Suprapubic skin (tissue), 3 donors: ENCODE measurements around the gene CADPS.

ENCODE experiments used
- EP300 ChIP-seq: sonication (generic); formaldehyde crosslinking; IDR thresholded peaks from one replicate; pipeline ENCODE4 v1.6.1; 2017; ENCODE audit warnings: antibody characterized with exemption
- POLR2A ChIP-seq, 2 donors: fragments of 450-650 bp; IDR thresholded peaks; one replicate each; pipeline ENCODE4 v1.6.1; 2017; ENCODE audit warnings: antibody characterized with exemption in 2 of 2, mild to moderate bottlenecking in 2 of 2, moderate library complexity in 2 of 2
- TF ChIP-seq, protein P1 (sequence below), 2 donors: fragments of 200-600 bp in 1 of 2; fragments of 450-650 bp in 1 of 2; sonication (generic) in 1 of 2; IDR thresholded peaks; one replicate each; pipeline ENCODE4 v1.5.1; 2016 to 2019; ENCODE audit warnings: antibody characterized with exemption in 2 of 2, mild to moderate bottlenecking in 1 of 2, moderate library complexity in 1 of 2

DNA sequence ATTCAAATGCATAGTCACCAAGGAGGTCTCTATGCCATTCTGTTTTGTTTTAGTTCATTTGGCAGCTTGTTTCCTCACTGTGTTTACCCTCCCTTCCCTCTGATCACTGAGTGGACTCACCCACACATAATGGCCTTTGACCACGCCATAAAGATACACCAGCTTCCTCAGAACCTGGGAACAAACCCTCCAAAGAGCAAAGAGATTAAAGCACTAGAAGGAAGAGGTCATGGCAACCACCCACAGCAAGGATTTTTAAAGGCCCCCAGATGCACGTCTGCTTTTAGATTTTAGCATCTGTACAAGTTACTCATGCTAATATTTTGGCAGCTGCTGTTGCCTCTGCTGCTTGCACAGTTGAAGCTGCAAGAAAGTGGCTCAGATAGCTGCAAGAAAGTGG, 47.9 kb upstream of the CADPS start:
- TF ChIP-seq, protein P1, sequence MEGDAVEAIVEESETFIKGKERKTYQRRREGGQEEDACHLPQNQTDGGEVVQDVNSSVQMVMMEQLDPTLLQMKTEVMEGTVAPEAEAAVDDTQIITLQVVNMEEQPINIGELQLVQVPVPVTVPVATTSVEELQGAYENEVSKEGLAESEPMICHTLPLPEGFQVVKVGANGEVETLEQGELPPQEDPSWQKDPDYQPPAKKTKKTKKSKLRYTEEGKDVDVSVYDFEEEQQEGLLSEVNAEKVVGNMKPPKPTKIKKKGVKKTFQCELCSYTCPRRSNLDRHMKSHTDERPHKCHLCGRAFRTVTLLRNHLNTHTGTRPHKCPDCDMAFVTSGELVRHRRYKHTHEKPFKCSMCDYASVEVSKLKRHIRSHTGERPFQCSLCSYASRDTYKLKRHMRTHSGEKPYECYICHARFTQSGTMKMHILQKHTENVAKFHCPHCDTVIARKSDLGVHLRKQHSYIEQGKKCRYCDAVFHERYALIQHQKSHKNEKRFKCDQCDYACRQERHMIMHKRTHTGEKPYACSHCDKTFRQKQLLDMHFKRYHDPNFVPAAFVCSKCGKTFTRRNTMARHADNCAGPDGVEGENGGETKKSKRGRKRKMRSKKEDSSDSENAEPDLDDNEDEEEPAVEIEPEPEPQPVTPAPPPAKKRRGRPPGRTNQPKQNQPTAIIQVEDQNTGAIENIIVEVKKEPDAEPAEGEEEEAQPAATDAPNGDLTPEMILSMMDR (IDR thresholded peaks at IDR 0.05): no peak
- TF ChIP-seq POLR2A (IDR thresholded peaks at IDR 0.05) (no peak), EP300 (no peak)
